HCT116 (cell line): Measurements from ENCODE around the gene ORAI2.

Experiments used
- ATF3 ChIP-seq: IDR thresholded peaks from 2 replicates; pipeline ENCODE4 v1.6.1; 2012
- CTCF ChIP-seq, 3 experiments: fragments of 200-600 bp in 1 of 3; sonication (generic) in 1 of 3; IDR thresholded peaks in 2 of 3; conservative IDR thresholded peaks in 1 of 3; 2 replicates each; pipeline ENCODE4 v1.5.1; 2012 to 2017; ENCODE audit warnings: low read depth in 2 of 3, low read length in 2 of 3, antibody characterized with exemption in 1 of 3, borderline replicate concordance in 1 of 3, control low read depth in 1 of 3, mild to moderate bottlenecking in 1 of 3, mixed read lengths in 1 of 3, mixed run types in 1 of 3, moderate library complexity in 1 of 3; ENCODE audit not compliant: insufficient read depth in 1 of 3
- EGR1 ChIP-seq: IDR thresholded peaks from 2 replicates; pipeline ENCODE4 v1.6.1; 2012; ENCODE audit warnings: low read depth
- ELF1 ChIP-seq: IDR thresholded peaks from 2 replicates; pipeline ENCODE4 v1.6.1; 2012; ENCODE audit warnings: low read depth, borderline replicate concordance
- EZH2 ChIP-seq: fragments of 200-600 bp; sonication (generic); IDR thresholded peaks from 2 replicates; pipeline ENCODE4 v1.6.1; 2017; ENCODE audit warnings: antibody characterized with exemption, mixed run types
- JUND ChIP-seq: IDR thresholded peaks from 2 replicates; pipeline ENCODE4 v1.6.1; 2012
- POLR2A ChIP-seq: IDR thresholded peaks from 2 replicates; pipeline ENCODE4 v1.7.0; 2011; ENCODE audit warnings: borderline replicate concordance; ENCODE audit not compliant: insufficient read depth, insufficient read length; ENCODE audit errors: extremely low read depth
- POLR2AphosphoS5 ChIP-seq: IDR thresholded peaks from 2 replicates; pipeline ENCODE4 v1.6.1; 2011; ENCODE audit warnings: mild to moderate bottlenecking, low read depth, low read length, moderate library complexity
- RAD21 ChIP-seq: IDR thresholded peaks from 2 replicates; pipeline ENCODE4 v1.6.1; 2012; ENCODE audit warnings: low read depth, mild to moderate bottlenecking
- SIN3A ChIP-seq: IDR thresholded peaks from 2 replicates; pipeline ENCODE4 v1.6.1; 2012; ENCODE audit warnings: low read depth
- SP1 ChIP-seq: IDR thresholded peaks from 2 replicates; pipeline ENCODE4 v1.6.1; 2012; ENCODE audit warnings: low read depth
- YY1 ChIP-seq: IDR thresholded peaks from 2 replicates; pipeline ENCODE4 v1.6.1; 2011; ENCODE audit warnings: low read length, low read depth, moderate library complexity, mild to moderate bottlenecking; ENCODE audit not compliant: insufficient replicate concordance; ENCODE audit errors: extremely low read depth

GRCh38 chr7:102393467-102393866 is 39.9 kb upstream of the ORAI2 start:
- TF ChIP-seq EGR1 (no peak), ELF1 (no peak), ATF3 (no peak), EZH2 (no peak), JUND (no peak), SIN3A (no peak), POLR2A (no peak), CTCF (IDR thresholded peaks at IDR 0.05 in 2 of 3, conservative IDR thresholded peaks at IDR 0.05 in 1 of 3; ENCODE audit: borderline replicate concordance in 1 of 3, insufficient read depth in 1 of 3, low read depth in 2 of 3, low read length in 2 of 3) (no peak), RAD21 (no peak), SP1 (no peak), POLR2AphosphoS5 (no peak), YY1 (no peak)
